ENCODE results near the gene DRAM2. TPM values are rescaled to one million over a fixed set of nuclear protein-coding genes. Genes with fewer than 3 reads are reported as not detected.

Gene DRAM2
- total RNA-seq, 1 experiment from 2014 or later, result 17.0 TPM

DNA sequence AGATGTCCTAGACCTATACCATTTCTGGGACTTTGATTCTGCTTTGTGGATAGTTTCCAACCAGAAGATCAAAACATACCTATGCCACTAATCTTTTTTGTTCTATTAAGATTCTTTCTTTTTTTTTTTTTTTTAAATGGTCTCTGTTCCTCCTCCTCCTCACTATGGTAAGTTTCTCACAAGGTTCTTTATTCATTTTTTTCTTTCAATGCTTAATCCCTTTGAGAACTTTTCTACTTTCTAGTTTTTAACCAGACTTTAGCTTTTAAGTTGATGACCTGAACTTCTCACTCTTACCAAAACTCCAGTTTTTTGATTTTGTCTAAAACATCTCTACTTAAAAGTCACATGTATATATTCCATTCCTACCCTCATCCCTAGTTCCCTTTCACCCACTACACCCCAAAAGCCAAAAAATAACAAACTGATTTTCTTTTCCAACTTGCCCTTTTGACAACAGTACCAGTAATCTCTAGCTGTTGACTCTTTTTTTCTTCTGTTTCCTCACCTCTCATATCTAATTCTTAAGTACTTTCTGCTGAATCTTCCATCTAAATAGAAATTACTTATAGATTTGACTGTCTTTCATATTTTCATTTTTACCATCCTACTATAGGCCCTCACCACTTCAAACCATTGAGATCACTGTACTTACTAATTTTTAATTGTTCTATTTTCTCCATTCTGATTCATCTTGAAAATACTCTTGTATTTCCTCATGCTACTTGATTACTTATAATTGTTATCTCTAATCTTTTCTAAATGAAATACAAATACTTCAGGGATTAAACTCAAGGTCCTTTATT lies 6.3 kb upstream of the DRAM2 start:
- no peak overlapping the region for H3K4me3 ChIP-seq (ENCODE audit: low read depth, low read length, poor library complexity, severe bottlenecking)
- peaks cover 24% of the 10 kb centered on the region for H3K36me3 ChIP-seq (ENCODE audit: insufficient read depth, low read length, poor library complexity, severe bottlenecking)
- ChIA-PET CTCF (no interaction called here), POLR2A (ENCODE audit: low non-redundant PET) (no interaction called here)
- peaks cover 11% of the 10 kb centered on the region for H3K4me1 ChIP-seq (ENCODE audit: insufficient read depth, low read length, poor library complexity, severe bottlenecking)
- no peaks in the 10 kb centered on the region for H3K27me3 ChIP-seq (replicated peaks; ENCODE audit: insufficient read depth, low read depth, low read length, poor library complexity)
- H3K9me3 ChIP-seq (ENCODE audit: low read depth, low read length, poor library complexity, severe bottlenecking), result no peaks in the 10 kb centered on the region
- no TSS peak for BruUV-seq (replicated peaks)
- intact Hi-C loops (cut with micrococcal nuclease; ENCODE audit: unreplicated experiment), result no loop called here
- DNase-seq (ENCODE audit: low spot score), result no peak
- TF ChIP-seq CTCF (conservative IDR thresholded peaks at IDR 0.05; ENCODE audit: low read depth, low read length) (no peak), EZH2 (IDR thresholded peaks at IDR 0.05; ENCODE audit: borderline replicate concordance, low read depth, low read length, poor library complexity, severe bottlenecking) (no peak)
- H3K27ac ChIP-seq (ENCODE audit: low read depth, low read length, poor library complexity, severe bottlenecking), result no peak overlapping the region

DNA sequence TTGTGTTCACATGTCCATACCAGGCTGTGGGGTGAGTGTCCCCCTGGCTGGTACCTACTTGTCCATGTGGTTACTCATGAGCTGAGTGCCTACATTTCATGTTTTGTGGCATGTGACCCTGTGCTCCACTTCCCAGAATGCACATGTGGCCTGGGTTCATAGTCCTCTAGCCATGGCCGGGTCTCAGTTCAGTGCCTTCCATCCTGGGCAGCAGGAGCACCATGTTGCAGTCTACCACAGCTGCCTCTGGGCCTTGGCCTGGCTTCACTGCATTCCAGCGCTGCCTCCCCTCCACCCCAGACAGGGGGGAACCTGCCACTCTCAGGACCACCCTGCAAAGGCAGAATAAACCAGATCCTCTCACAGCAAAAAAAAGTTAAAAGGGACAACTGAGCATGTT lies 5.6 kb upstream of the DRAM2 start:
- Histone ChIP-seq H3K4me3 (ENCODE audit: low read depth, low read length, poor library complexity, severe bottlenecking) (no peak overlapping the region), H3K36me3 (ENCODE audit: insufficient read depth, low read length, poor library complexity, severe bottlenecking) (peaks cover 24% of the 10 kb centered on the region), H3K4me1 (ENCODE audit: insufficient read depth, low read length, poor library complexity, severe bottlenecking) (peaks cover 13% of the 10 kb centered on the region), H3K9me3 (ENCODE audit: low read depth, low read length, poor library complexity, severe bottlenecking) (no peaks in the 10 kb centered on the region), H3K27ac (ENCODE audit: low read depth, low read length, poor library complexity, severe bottlenecking) (no peak overlapping the region), H3K27me3 (replicated peaks; ENCODE audit: insufficient read depth, low read depth, low read length, poor library complexity) (no peaks in the 10 kb centered on the region)
- TF ChIP-seq CTCF (conservative IDR thresholded peaks at IDR 0.05; ENCODE audit: low read depth, low read length) (no peak), EZH2 (IDR thresholded peaks at IDR 0.05; ENCODE audit: borderline replicate concordance, low read depth, low read length, poor library complexity, severe bottlenecking) (no peak)
- intact Hi-C loops (cut with micrococcal nuclease; ENCODE audit: unreplicated experiment), result no loop called here
- ChIA-PET POLR2A (ENCODE audit: low non-redundant PET) (no interaction called here), CTCF (no interaction called here)
- BruUV-seq (replicated peaks), result no TSS peak
- no peak for DNase-seq (ENCODE audit: low spot score)

GRCh38 chr1:111142356-111142975 lies 2.6 kb upstream of the DRAM2 start:
- no peak for DNase-seq (ENCODE audit: low spot score)
- POLR2A ChIA-PET (ENCODE audit: low non-redundant PET), result no interaction called here
- Histone ChIP-seq H3K36me3 (ENCODE audit: insufficient read depth, low read length, poor library complexity, severe bottlenecking) (peaks cover 2% of the 10 kb centered on the region), H3K4me3 (ENCODE audit: low read depth, low read length, poor library complexity, severe bottlenecking) (no peak overlapping the region), H3K27ac (ENCODE audit: low read depth, low read length, poor library complexity, severe bottlenecking) (no peak overlapping the region), H3K27me3 (replicated peaks; ENCODE audit: insufficient read depth, low read depth, low read length, poor library complexity) (no peaks in the 10 kb centered on the region), H3K9me3 (ENCODE audit: low read depth, low read length, poor library complexity, severe bottlenecking) (no peaks in the 10 kb centered on the region), H3K4me1 (ENCODE audit: insufficient read depth, low read length, poor library complexity, severe bottlenecking) (peaks cover 24% of the 10 kb centered on the region)
- intact Hi-C loops (cut with micrococcal nuclease; ENCODE audit: unreplicated experiment), result no loop called here
- TF ChIP-seq EZH2 (IDR thresholded peaks at IDR 0.05; ENCODE audit: borderline replicate concordance, low read depth, low read length, poor library complexity, severe bottlenecking), result no peak
- no peak for TF ChIP-seq CTCF (conservative IDR thresholded peaks at IDR 0.05; ENCODE audit: low read depth, low read length)
- CTCF ChIA-PET, result no interaction called here
- no TSS peak for BruUV-seq (replicated peaks)

Data from A673 (cell line).